A549 (cell line): ENCODE measurements around the gene HSPB7. TPM values are rescaled to one million over a fixed set of nuclear protein-coding genes. Genes with fewer than 3 reads are reported as not detected.

Experiments used
- ATAC-seq, 2 experiments: fragments of 200-7000 bp in 1 of 2; fragments of >200 bp in 1 of 2; cut with Nextera tagmentation in 1 of 2; cut with Tn5 transposase in 1 of 2; 3 replicates each; pipeline versions ENCODE4 v1.8.0 to v1.9.1; 2018 to 2020; ENCODE audit warnings: mild to moderate bottlenecking in 1 of 2, moderate library complexity in 1 of 2
- CTCF ChIA-PET: fragments of 300-600 bp; sonication (Branson Sonifier 250); formaldehyde crosslinking; extraction: SDS; loops from one replicate; lab custom pipeline; 2021; ENCODE audit warnings: antibody characterized with exemption, inconsistent platforms; lab: Yijun Ruan, JAX
- POLR2A ChIA-PET: fragments of 350-600 bp; formaldehyde crosslinking; extraction: SDS; loops from one replicate; lab custom pipeline; 2021; ENCODE audit warnings: antibody characterized with exemption, inconsistent platforms; lab: Yijun Ruan, JAX
- DNase-seq, 2 experiments: peaks; one replicate each; pipeline versions ENCODE4 v3.0.0 to v3.0.0-alpha.2; 2011 to 2016; ENCODE audit warnings: low read depth in 1 of 2, low spot score in 1 of 2
- FAIRE-seq: peaks from 2 replicates; lab custom pipeline; 2011; peaks lifted over from hg19 to GRCh38; lab: Jason Lieb, UNC
- H3K27ac ChIP-seq, 2 experiments: fragments of >200 bp; sonication (Bioruptor Twin); formaldehyde crosslinking; 3 replicates each; pipeline ENCODE4 v1.5.1; 2016 to 2017
- H3K4me1 ChIP-seq: fragments of >200 bp; sonication (Bioruptor Twin); formaldehyde crosslinking; 3 replicates; pipeline ENCODE4 v1.6.1; 2016
- H3K4me2 ChIP-seq: fragments of >200 bp; sonication (Bioruptor Twin); formaldehyde crosslinking; 3 replicates; pipeline ENCODE4 v1.6.1; 2016
- H3K4me3 ChIP-seq: fragments of >200 bp; sonication (Bioruptor Twin); formaldehyde crosslinking; 3 replicates; pipeline ENCODE4 v1.5.1; 2016
- H3K9me3 ChIP-seq: fragments of >200 bp; sonication (Bioruptor Twin); formaldehyde crosslinking; 3 replicates; pipeline ENCODE4 v1.6.1; 2016
- ATOH8 ChIP-seq: fragments of 250-450 bp; sonication (Bioruptor Pico); IDR thresholded peaks from 2 replicates; pipeline ENCODE4 v1.5.0; 2020; ENCODE audit warnings: low read depth, mild to moderate bottlenecking, moderate library complexity
- BCL3 ChIP-seq: fragments of >200 bp; sonication (Bioruptor Twin); formaldehyde crosslinking; IDR thresholded peaks from 3 replicates; pipeline ENCODE4 v1.6.1; 2016
- CBX2 ChIP-seq: fragments of 200-600 bp; sonication (generic); IDR thresholded peaks from 2 replicates; pipeline ENCODE4 v1.6.1; 2016; ENCODE audit warnings: low read depth, mild to moderate bottlenecking, borderline replicate concordance
- CEBPB ChIP-seq, 2 experiments: fragments of >200 bp in 1 of 2; sonication (Bioruptor Twin) in 1 of 2; formaldehyde crosslinking in 1 of 2; IDR thresholded peaks; 2 replicates each; pipeline ENCODE4 v1.6.1; 2012 to 2016
- CHD4 ChIP-seq: fragments of 200-600 bp; sonication (generic); IDR thresholded peaks from 2 replicates; pipeline ENCODE4 v1.6.1; 2016; ENCODE audit warnings: antibody characterized with exemption, mild to moderate bottlenecking, borderline replicate concordance
- ELK1 ChIP-seq: fragments of 150-350 bp; IDR thresholded peaks from 2 replicates; pipeline ENCODE4 v1.6.1; 2014; ENCODE audit warnings: low read depth, mild to moderate bottlenecking, low read length
- EP300 ChIP-seq, 2 experiments: fragments of >200 bp; sonication (Bioruptor Twin); formaldehyde crosslinking; IDR thresholded peaks; 2 replicates in 1 of 2; 3 replicates in 1 of 2; pipeline ENCODE4 v1.6.1; 2016 to 2017
- ESRRA ChIP-seq: fragments of 150-350 bp; IDR thresholded peaks from 2 replicates; pipeline ENCODE4 v1.6.1; 2014; ENCODE audit warnings: mild to moderate bottlenecking, low read length, borderline replicate concordance
- FOSL2 ChIP-seq, 2 experiments: fragments of 450-650 bp in 1 of 2; fragments of >200 bp in 1 of 2; sonication (Bioruptor Twin) in 1 of 2; formaldehyde crosslinking; IDR thresholded peaks; 2 replicates each; pipeline versions ENCODE4 v1.5.0 to v1.6.1; 2016 to 2020; ENCODE audit warnings: mild to moderate bottlenecking in 1 of 2, moderate library complexity in 1 of 2
- GATA3 ChIP-seq: IDR thresholded peaks from 2 replicates; pipeline ENCODE4 v1.6.1; 2012; ENCODE audit warnings: borderline replicate concordance
- KDM1A ChIP-seq: fragments of 200-600 bp; sonication (generic); IDR thresholded peaks from 2 replicates; pipeline ENCODE4 v1.6.1; 2016; ENCODE audit warnings: low read depth, mild to moderate bottlenecking
- MAFK ChIP-seq: fragments of 450-650 bp; IDR thresholded peaks from 2 replicates; pipeline ENCODE4 v1.6.1; 2014; ENCODE audit not compliant: partially characterized antibody
- PBX3 ChIP-seq: IDR thresholded peaks from 2 replicates; pipeline ENCODE4 v1.6.1; 2012
- POLR2A ChIP-seq: IDR thresholded peaks from 2 replicates; pipeline ENCODE4 v1.6.1; 2012; ENCODE audit warnings: mild to moderate bottlenecking, low read length
- POLR2AphosphoS2 ChIP-seq: conservative IDR thresholded peaks from 2 replicates; pipeline ENCODE4 v1.6.1; 2012; ENCODE audit warnings: low read length, improper control_type of control experiment, inconsistent platforms
- RARB ChIP-seq: fragments of 250-450 bp; sonication (Bioruptor Pico); IDR thresholded peaks from 2 replicates; pipeline ENCODE4 v1.8.0; 2021; ENCODE audit warnings: mild to moderate bottlenecking, moderate library complexity
- RFX5 ChIP-seq: fragments of 450-650 bp; IDR thresholded peaks from 2 replicates; pipeline ENCODE4 v1.7.1; 2014; ENCODE audit warnings: antibody characterized with exemption, mild to moderate bottlenecking, moderate library complexity
- SMC3 ChIP-seq: fragments of >200 bp; sonication (Bioruptor Twin); formaldehyde crosslinking; IDR thresholded peaks from 3 replicates; pipeline ENCODE4 v1.6.1; 2018; ENCODE audit warnings: inconsistent platforms
- SREBF2 ChIP-seq: fragments of 450-650 bp; IDR thresholded peaks from 2 replicates; pipeline ENCODE4 v1.6.1; 2014; ENCODE audit warnings: mild to moderate bottlenecking, moderate library complexity
- TFCP2L1 ChIP-seq: fragments of 250-450 bp; sonication (Bioruptor Pico); IDR thresholded peaks from 2 replicates; pipeline ENCODE4 v1.5.0; 2021; ENCODE audit warnings: mild to moderate bottlenecking
- USF2 ChIP-seq: fragments of 450-650 bp; IDR thresholded peaks from 2 replicates; pipeline ENCODE4 v1.6.1; 2014; ENCODE audit warnings: antibody characterized with exemption
- ZC3H11A ChIP-seq: fragments of 450-650 bp; IDR thresholded peaks from 2 replicates; pipeline ENCODE4 v1.6.1; 2014; ENCODE audit warnings: antibody characterized with exemption, mild to moderate bottlenecking
- ZFP36 ChIP-seq: fragments of 450-650 bp; IDR thresholded peaks from 2 replicates; pipeline ENCODE4 v1.6.1; 2014; ENCODE audit warnings: borderline replicate concordance; ENCODE audit not compliant: partially characterized antibody
- WGBS: methylation state at CpG from one replicate; pipeline ENCODE4 v1.1.6; 2017; ENCODE audit errors: missing lambda C conversion rate; 5-methylcytosine and 5-hydroxymethylcytosine counted together
- polyA plus RNA-seq, 4 experiments: library from polyadenylated mRNA; depleted of rRNA in 3 of 4; stranded (reverse); fragments of >200 nt; fragmentation: RNase III in 1 of 4; extraction: RNeasy Plus Mini Kit Qiagen cat#74134 plus additional on column Dnase treatment in 1 of 4; gene quantifications; 2 replicates in 3 of 4; 3 replicates in 1 of 4; pipeline ENCODE4 v1.2.3, GENCODE V29; 2011 to 2017
- TF ChIP-seq, protein P1 (sequence below): IDR thresholded peaks from 2 replicates; pipeline ENCODE4 v1.6.1; 2012; ENCODE audit warnings: low read depth, borderline replicate concordance
- TF ChIP-seq, protein P2 (sequence below): fragments of 200-600 bp; sonication (generic); IDR thresholded peaks from 2 replicates; pipeline ENCODE4 v1.6.1; 2016; ENCODE audit warnings: antibody characterized with exemption, mild to moderate bottlenecking, moderate library complexity

The HSPB7 gene
- polyA plus RNA-seq, 2 of the 4 experiments (the other 2 are of a cell fraction), result not detected

- FAIRE-seq, result no peak
- Histone ChIP-seq H3K4me1 (no peaks in the 10 kb centered on the region; the same call in 2 of the 3 replicates), H3K27ac (no peak overlapping the region), H3K4me2 (no peak overlapping the region), H3K4me3 (no peak overlapping the region), H3K9me3 (no peaks in the 10 kb centered on the region)
- ChIA-PET POLR2A (no interaction called here), CTCF (interaction anchor here (1.2 to 1.9 kb wide), 3 partner anchors 23 to 38 kb away, joined by 3 to 5 read pairs (median 5); partner anchors contain the start of gene FAM131C)
- DNase-seq, result no peak
- ATAC-seq, result no peak
- WGBS, result 84% methylated on average over 4 of the region's 7 CpGs
- TF ChIP-seq TFCP2L1 (no peak), FOSL2 (IDR thresholded peaks at IDR 0.05) (no peak), FOSL2 (CRISPR knock-in tag; IDR thresholded peaks at IDR 0.05) (no peak), CEBPB (IDR thresholded peaks at IDR 0.05) (no peak), RARB (no peak), SMC3 (no peak), RFX5 (no peak), ESRRA (no peak), PBX3 (no peak), MAFK (no peak), ZFP36 (no peak), SREBF2 (no peak), BCL3 (no peak)
- TF ChIP-seq, protein P1, sequence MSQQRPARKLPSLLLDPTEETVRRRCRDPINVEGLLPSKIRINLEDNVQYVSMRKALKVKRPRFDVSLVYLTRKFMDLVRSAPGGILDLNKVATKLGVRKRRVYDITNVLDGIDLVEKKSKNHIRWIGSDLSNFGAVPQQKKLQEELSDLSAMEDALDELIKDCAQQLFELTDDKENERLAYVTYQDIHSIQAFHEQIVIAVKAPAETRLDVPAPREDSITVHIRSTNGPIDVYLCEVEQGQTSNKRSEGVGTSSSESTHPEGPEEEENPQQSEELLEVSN, result no peak
These were observed 32.5 kb upstream of the HSPB7 start for GRCh38 chr1:16050328-16050727.

DNA sequence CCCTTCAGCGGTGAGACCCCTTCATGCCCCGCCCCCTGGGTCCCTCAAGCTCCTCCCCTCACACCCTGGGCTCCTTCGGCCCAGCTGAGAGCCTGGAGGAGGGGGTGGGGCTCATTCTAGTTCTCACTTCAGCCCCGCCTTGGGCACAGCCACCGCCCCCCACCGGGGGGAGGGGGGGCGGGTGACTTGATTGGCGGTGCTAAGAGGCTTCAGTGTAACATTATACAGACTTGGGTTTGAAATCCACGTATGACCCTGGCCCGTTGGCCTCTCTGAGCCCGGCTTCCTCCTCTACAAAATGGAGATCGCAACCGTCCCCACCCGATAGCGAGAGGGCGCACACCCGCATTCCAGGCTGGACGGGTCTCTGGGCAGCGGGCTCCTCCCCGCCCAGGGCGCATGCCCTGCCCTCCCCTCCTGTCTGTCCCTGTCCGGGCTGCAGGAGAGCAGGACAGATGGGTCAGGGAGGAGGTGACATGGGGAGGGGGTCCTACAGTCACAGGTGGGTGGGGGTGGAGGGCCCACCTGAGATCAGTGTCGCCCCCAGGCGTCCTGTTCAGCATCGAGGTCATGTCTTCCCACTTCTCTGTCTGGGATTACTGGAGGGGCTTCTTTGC is 30.8 kb upstream of the HSPB7 start:
- Histone ChIP-seq H3K4me1 (no peaks in the 10 kb centered on the region; the same call in 2 of the 3 replicates), H3K4me2 (peak overlapping the region; percentile 78), H3K27ac (peak overlapping the region; percentile 69 to 75), H3K4me3 (peak overlapping the region; percentile 39), H3K9me3 (no peaks in the 10 kb centered on the region)
- CTCF ChIA-PET, result no interaction called here
- POLR2A ChIA-PET, result no interaction called here
- WGBS, result no CpG with 5 or more reads among the region's 25 CpGs
- no peak for TF ChIP-seq RFX5
- TF ChIP-seq POLR2AphosphoS2, result no peak
- TF ChIP-seq EP300 (IDR thresholded peaks at IDR 0.05), result no peak
- TF ChIP-seq SMC3, result no peak
- no peak for TF ChIP-seq PBX3
- TF ChIP-seq POLR2A, result no peak
- TF ChIP-seq CHD4, result no peak
- TF ChIP-seq, protein P2, sequence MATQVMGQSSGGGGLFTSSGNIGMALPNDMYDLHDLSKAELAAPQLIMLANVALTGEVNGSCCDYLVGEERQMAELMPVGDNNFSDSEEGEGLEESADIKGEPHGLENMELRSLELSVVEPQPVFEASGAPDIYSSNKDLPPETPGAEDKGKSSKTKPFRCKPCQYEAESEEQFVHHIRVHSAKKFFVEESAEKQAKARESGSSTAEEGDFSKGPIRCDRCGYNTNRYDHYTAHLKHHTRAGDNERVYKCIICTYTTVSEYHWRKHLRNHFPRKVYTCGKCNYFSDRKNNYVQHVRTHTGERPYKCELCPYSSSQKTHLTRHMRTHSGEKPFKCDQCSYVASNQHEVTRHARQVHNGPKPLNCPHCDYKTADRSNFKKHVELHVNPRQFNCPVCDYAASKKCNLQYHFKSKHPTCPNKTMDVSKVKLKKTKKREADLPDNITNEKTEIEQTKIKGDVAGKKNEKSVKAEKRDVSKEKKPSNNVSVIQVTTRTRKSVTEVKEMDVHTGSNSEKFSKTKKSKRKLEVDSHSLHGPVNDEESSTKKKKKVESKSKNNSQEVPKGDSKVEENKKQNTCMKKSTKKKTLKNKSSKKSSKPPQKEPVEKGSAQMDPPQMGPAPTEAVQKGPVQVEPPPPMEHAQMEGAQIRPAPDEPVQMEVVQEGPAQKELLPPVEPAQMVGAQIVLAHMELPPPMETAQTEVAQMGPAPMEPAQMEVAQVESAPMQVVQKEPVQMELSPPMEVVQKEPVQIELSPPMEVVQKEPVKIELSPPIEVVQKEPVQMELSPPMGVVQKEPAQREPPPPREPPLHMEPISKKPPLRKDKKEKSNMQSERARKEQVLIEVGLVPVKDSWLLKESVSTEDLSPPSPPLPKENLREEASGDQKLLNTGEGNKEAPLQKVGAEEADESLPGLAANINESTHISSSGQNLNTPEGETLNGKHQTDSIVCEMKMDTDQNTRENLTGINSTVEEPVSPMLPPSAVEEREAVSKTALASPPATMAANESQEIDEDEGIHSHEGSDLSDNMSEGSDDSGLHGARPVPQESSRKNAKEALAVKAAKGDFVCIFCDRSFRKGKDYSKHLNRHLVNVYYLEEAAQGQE, result no peak
- no peak for TF ChIP-seq ATOH8 (CRISPR knock-in tag)
- TF ChIP-seq USF2, result no peak
- TF ChIP-seq GATA3, result no peak
- TF ChIP-seq, protein P1, result no peak
- TF ChIP-seq ZC3H11A, result no peak
- TF ChIP-seq KDM1A, result no peak
- TF ChIP-seq ELK1, result no peak
- no peak for TF ChIP-seq CBX2
- TF ChIP-seq, all 56 proteins: peak for 0
- no peak for FAIRE-seq
- no peak for DNase-seq
- peak in 1 of 2 experiments; percentile 67; a peak in 3 of 6 replicates for ATAC-seq
